ENCODE results near the gene PHPT1.
"Not testable (repeated sequence)": the region's sequence is repeated elsewhere in the genome, so short reads cannot be mapped to it uniquely, and the experiment has no call there.

PHPT1 gene

DNA sequence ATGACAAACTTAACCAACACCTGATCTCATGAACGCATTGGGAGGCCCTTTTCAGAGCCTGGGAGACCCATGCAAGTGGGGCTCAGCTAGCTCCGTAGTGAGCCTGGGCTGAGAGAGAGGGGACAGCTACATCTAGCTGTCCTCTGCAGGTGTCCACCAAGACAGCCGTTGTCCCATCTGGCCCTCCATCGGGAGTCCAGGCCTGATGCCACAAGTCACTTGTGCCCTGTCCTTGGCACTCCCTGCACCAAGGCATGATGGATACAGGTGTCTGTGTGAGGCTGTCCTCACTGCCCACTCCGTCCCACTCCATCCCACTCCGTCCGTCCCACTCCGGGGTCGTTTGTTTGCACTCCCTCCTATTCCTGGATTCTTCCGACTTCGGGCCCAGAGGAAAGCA, 19.4 kb downstream of the PHPT1 start:
- no peak for DNase-seq (ENCODE audit: low read depth)
- no peak for TF ChIP-seq CTCF (IDR thresholded peaks at IDR 0.05; ENCODE audit: low read depth, low read length, missing control alignments)
- H3K4me3 ChIP-seq (ENCODE audit: low read depth, low read length): no peak overlapping the region

DNA sequence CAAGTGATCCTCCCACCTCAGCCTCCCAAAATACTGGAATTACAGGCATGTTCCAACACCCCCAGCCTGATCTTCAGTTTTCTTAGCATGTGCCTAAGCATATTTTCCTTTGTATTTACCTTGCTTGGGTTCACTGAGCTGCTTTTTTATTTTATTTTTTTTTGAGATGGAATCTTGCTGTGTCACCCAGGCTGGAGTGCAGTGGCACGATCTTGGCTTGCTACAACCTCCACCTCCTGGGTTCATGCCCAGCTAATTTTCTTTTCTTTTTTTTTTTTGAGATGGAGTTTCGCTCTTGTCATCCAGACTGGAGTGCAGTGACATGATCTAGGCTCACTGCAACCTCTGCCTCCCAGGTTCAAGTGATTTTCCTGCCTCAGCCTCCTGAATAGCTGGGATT, 20.4 kb downstream of the PHPT1 start:
- DNase-seq (ENCODE audit: low read depth); H3K4me3 ChIP-seq (ENCODE audit: low read depth, low read length): not testable (repeated sequence)

DNA sequence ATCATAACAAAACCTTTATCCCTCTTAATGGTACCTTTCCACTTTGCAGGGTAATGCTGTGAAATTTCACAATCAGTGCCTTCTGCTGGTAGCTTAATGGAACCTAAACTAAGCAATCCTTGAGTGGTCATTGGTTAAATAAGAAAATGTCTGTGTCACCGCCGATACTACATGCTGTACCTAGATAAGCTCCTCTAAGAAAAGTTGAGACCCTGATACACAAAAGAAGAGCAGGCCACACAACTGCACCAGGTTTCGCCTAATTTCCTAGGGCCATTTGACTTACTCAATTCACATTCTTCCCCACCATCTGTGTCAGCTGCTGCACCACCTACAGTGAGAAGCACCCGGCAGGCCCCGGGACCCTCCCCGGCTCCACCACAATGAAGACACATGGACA, 25.9 kb downstream of the PHPT1 start:
- TF ChIP-seq CTCF (IDR thresholded peaks at IDR 0.05; ENCODE audit: low read depth, low read length, missing control alignments): no peak
- no peak for DNase-seq (ENCODE audit: low read depth)
- no peak overlapping the region for H3K4me3 ChIP-seq (ENCODE audit: low read depth, low read length)

DNA sequence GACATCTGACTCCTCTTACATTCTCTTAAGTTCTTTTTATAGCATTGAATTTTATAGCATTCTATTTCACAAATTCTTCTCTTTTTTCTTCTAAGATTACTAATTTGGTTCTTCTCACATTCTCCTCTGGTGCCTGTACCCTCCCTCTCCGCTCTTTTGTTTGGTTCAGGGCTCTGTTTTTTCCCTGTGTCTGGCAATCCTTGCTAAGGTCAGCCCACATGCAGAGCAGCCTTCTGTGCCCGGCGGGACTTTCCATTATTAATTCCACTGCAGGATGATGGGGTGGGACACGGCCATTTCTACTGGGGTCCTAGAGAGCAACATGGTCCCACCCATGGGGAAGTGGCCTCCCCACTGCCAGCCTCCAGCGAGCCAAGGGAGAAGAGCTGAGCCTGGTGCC, 27.3 kb downstream of the PHPT1 start:
- no peak overlapping the region for H3K4me3 ChIP-seq (ENCODE audit: low read depth, low read length)
- no peak for TF ChIP-seq CTCF (IDR thresholded peaks at IDR 0.05; ENCODE audit: low read depth, low read length, missing control alignments)
- DNase-seq (ENCODE audit: low read depth): no peak

GRCh38 chr9:136880651-136881050, 31.4 kb downstream of the PHPT1 start:
- no peak for DNase-seq (ENCODE audit: low read depth)
- no peak overlapping the region for H3K4me3 ChIP-seq (ENCODE audit: low read depth, low read length)
- peak; percentile 21 for TF ChIP-seq CTCF (IDR thresholded peaks at IDR 0.05; ENCODE audit: low read depth, low read length, missing control alignments)

DNA sequence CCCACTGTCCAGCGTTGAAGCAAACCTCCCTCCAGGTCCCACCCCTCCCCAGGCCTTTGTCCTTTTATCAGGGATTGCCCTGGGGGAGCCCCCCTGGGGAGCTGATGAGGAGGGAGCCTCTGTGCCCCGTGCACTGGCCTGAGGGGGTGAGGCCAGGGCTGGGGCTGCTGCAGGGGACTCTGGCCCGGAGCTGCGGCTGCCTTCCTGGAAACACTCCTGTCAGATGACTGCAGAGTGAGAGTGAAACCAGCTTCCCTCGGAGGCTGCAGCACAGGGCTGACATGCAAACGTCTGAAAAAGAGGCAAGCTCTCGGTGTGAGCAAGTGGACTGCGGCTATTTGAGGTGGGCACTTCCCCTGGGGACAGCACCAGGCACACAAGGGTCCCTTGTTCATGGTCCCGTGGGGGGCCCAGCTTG, 32.5 kb downstream of the PHPT1 start:
- H3K4me3 ChIP-seq (ENCODE audit: low read depth, low read length): peak overlapping the region; percentile 56
- no peak for TF ChIP-seq CTCF (IDR thresholded peaks at IDR 0.05; ENCODE audit: low read depth, low read length, missing control alignments)
- no peak for DNase-seq (ENCODE audit: low read depth)

- peak; percentile 62 for DNase-seq (ENCODE audit: low read depth)
- peak overlapping the region; percentile 56 for H3K4me3 ChIP-seq (ENCODE audit: low read depth, low read length)
- peak; percentile 11 for TF ChIP-seq CTCF (IDR thresholded peaks at IDR 0.05; ENCODE audit: low read depth, low read length, missing control alignments)
Measured at GRCh38 chr9:136882109-136882946, 33.1 kb downstream of the PHPT1 start.

GRCh38 chr9:136882947-136883283, 33.7 kb downstream of the PHPT1 start:
- H3K4me3 ChIP-seq (ENCODE audit: low read depth, low read length); DNase-seq (ENCODE audit: low read depth): not testable (repeated sequence)

- not testable (repeated sequence) for H3K4me3 ChIP-seq (ENCODE audit: low read depth, low read length); DNase-seq (ENCODE audit: low read depth)
Measured at GRCh38 chr9:136883670-136884069, 34.5 kb downstream of the PHPT1 start.

Measured in GM12864 (cell line).